ENCODE measurements around the gene CCDC185. TPM values are rescaled to one million over a fixed set of nuclear protein-coding genes. Genes with fewer than 3 reads are reported as not detected.

Gene CCDC185
- total RNA-seq, 3 donors from 2014 or later = not detected

DNA sequence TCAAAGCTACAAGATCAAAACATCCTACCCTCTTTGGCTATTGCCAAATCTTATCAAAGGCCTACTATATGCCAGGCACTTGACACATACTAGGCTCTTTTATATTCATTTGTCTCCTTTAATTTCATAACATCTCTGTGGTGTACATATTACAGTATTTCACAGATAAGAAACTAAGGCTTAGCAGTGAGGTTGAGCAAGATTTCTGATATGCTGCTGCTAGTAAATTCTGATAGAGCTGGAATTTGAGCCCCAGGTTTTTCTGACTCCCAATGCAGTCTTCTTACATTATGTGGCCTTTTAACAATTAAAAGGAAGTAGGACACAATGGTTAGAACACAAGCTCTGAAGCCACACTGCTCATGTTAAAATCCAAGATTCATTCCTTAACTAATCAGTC, 16.8 kb downstream of the CCDC185 start:
- no peak for DNase-seq
- no peak for ATAC-seq
- Mint-ChIP-seq H3K4me1 (ENCODE audit: low read depth) (peaks cover 9% of the 10 kb centered on the region), H3K27me3 (ENCODE audit: low read depth) (no peaks in the 10 kb centered on the region), H3K9me3 (peaks cover 3% of the 10 kb centered on the region), H3K4me3 (no peak overlapping the region), H3K36me3 (ENCODE audit: insufficient read depth) (no peaks in the 10 kb centered on the region)

DNA sequence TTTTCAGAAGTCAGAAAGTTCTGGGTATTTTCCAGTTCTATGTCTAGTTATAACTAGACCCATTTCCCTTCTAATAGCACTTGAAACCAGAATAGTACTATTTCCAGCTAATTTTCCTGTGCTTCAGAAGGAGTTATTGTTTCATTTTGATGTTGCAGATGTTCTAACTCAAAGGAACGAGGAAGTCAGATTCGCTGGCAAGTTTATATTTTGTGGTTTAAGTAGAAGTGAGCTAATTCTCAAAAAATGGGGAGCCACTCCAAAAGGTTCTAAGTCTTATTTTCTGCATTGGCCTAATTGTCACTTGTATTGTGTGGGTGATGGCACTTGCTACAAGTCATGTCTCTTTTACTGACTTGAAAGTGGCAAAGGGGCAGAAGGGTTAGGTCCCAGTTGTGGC, 18.1 kb downstream of the CCDC185 start:
- H3K9me3 Mint-ChIP-seq = no peaks in the 10 kb centered on the region

DNA sequence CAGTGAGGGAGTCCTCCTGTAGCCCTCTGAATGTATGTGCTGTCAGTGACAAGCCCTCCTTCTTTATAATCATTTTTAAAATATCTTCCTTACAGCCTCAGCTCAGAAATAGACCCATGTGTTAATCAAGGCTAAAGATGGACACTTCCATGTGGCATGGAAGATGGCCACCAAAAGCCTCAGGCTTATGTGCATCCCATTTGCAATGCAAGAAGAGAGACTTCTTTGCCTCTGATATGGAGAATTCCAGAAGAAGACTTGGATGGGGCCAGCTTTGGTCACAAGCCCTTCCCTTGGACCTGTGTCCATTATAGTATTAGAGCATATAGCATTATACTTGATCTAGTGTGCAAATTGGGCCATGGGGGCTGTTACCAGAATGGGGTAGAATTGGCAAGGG, 18.5 kb downstream of the CCDC185 start:
- DNase-seq (no peak), ATAC-seq (no peak)
- Mint-ChIP-seq H3K4me3 (no peak overlapping the region), H3K36me3 (ENCODE audit: insufficient read depth) (no peaks in the 10 kb centered on the region), H3K4me1 (ENCODE audit: low read depth) (no peaks in the 10 kb centered on the region), H3K9me3 (no peaks in the 10 kb centered on the region), H3K27me3 (ENCODE audit: low read depth) (no peaks in the 10 kb centered on the region)

More for the DNA sequence above, 18.1 kb downstream of the CCDC185 start:
- Mint-ChIP-seq H3K36me3 (ENCODE audit: insufficient read depth) (no peaks in the 10 kb centered on the region), H3K4me1 (ENCODE audit: low read depth) (peaks cover 1% of the 10 kb centered on the region), H3K27me3 (ENCODE audit: low read depth) (no peaks in the 10 kb centered on the region), H3K4me3 (no peak overlapping the region)
- DNase-seq (no peak), ATAC-seq (no peak)

DNA sequence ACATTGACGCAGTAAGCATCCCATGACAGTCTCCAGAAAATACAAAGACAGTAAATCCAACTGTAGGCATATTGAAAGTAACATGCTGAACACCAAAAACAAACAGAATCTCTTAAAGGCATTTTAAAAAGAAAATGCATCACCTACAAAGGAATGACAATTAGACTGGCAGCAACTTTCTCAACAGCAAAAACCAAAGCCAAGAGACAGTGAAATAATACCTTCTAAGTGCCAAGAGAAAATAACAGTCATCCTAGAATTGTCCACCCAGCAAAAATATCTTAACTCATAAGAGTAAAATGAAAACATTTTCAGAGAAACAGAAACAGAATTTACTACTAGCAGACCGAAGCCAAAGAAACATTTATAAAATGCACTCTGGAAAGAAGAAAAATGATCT, 20.0 kb downstream of the CCDC185 start:
- H3K4me3 Mint-ChIP-seq = no peak overlapping the region
- no peaks in the 10 kb centered on the region for H3K36me3 Mint-ChIP-seq (ENCODE audit: insufficient read depth)
- H3K4me1 Mint-ChIP-seq (ENCODE audit: low read depth) = no peaks in the 10 kb centered on the region
- DNase-seq (no peak), ATAC-seq (no peak)
- no peaks in the 10 kb centered on the region for H3K9me3 Mint-ChIP-seq
- no peaks in the 10 kb centered on the region for H3K27me3 Mint-ChIP-seq (ENCODE audit: low read depth)

DNA sequence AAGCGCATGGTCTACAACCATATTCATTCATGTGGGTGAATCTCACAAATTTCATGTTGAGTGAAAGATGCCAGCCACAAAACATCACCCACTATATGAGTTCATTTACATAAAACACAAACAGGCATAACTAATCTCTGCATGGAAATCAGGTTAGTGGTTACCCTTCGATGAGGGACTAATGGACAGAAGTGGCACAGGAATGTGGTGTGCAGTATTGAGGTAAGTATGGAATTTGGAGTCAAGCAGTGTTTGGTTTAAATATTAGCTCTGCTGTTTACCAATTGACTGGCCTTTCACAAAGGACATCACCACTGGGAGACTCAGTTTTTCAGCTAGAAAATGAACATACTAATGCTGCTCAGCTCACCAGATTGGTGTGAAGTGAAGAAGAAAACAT, 24.2 kb downstream of the CCDC185 start:
- Mint-ChIP-seq H3K4me3 (no peak overlapping the region), H3K27me3 (ENCODE audit: low read depth) (no peaks in the 10 kb centered on the region), H3K4me1 (ENCODE audit: low read depth) (no peaks in the 10 kb centered on the region), H3K36me3 (ENCODE audit: insufficient read depth) (no peaks in the 10 kb centered on the region), H3K9me3 (no peaks in the 10 kb centered on the region)
- no peak for DNase-seq
- no peak for ATAC-seq

DNA sequence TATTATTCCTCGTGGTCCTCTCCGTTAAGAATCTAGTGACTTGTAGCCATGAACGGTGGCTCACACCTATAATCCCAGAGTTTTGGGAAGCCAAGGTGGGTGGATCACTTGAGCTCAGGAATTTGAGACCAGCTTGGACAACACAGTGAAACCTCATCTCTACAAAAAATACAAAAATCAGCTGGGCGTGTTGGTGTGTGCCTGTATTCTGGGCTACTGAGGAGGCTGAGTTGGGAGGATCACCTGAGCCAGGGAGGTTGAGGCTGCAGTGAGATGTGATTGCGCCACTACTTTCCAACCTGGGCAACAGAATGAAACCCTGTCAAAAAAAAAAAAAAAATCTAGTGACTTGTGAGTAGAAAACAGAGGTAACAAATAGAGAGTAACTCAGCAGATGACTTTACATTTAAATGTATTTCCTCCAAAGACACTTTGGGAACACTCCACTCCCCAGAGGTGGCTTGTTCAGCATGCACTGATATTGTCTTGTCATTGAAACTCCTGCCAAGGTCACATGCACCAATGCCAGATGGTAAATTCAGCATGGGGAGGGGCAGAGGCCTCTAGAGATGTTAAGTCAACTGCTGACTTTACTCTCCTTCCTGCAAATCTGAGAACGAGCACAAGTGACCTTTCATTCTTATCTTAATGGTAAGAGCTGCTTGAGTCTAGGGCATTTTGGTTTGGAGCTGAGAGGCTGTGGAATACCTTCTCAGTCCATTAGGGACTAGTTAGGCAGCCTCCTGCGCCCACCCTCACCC, 24.9 kb downstream of the CCDC185 start:
- no peak for DNase-seq
- no peak overlapping the region for H3K4me3 Mint-ChIP-seq
- H3K36me3 Mint-ChIP-seq (ENCODE audit: insufficient read depth) = no peaks in the 10 kb centered on the region
- H3K9me3 Mint-ChIP-seq = no peaks in the 10 kb centered on the region
- H3K27me3 Mint-ChIP-seq (ENCODE audit: low read depth) = no peaks in the 10 kb centered on the region
- no peak for ATAC-seq
- H3K4me1 Mint-ChIP-seq (ENCODE audit: low read depth) = no peaks in the 10 kb centered on the region

DNA sequence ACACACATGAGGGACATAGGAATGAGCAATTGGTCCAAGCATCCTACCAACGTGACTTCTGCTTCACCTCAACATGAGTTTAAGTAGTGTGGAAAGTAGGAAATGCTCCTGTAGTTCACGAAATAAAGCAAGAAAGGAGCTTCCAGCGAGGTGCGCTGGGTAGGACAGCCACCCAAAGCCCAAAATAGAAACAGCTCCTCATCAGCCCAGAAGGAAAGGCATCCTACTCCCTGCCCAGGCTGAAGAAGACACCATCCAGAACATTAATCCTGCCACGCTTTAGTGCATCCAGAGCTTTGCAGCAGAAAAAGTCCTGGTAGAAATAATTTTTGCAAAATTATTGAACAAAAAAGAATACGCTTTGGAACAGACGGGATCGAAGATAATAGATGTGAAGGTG, 25.9 kb downstream of the CCDC185 start:
- Mint-ChIP-seq H3K4me3 (no peak overlapping the region), H3K4me1 (ENCODE audit: low read depth) (no peaks in the 10 kb centered on the region), H3K27me3 (ENCODE audit: low read depth) (no peaks in the 10 kb centered on the region), H3K9me3 (no peaks in the 10 kb centered on the region), H3K36me3 (ENCODE audit: insufficient read depth) (no peaks in the 10 kb centered on the region)
- DNase-seq (no peak), ATAC-seq (no peak)

DNA sequence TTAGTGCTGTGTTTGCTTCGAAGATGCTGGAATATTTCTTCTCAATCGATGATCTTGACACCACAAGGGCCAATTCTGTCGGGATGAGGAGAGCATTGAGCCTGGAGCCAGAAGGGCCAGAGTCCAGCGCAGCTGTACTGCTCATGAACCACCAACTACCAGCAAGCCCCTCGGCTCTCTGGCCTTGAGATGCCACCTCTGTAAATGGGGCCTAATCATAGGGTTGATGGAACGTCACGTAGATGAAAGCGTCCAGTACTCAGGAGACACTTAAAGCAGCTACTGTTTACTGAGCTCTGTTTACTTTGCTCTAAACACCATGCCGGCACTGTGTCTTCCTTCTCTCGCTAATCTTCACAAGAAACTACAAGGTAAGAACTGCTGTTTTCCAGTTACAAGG, 26.3 kb downstream of the CCDC185 start:
- ATAC-seq = no peak

GRCh38 chr1:223421025-223421424, 27.8 kb downstream of the CCDC185 start:
- Mint-ChIP-seq H3K9me3 (no peaks in the 10 kb centered on the region), H3K36me3 (ENCODE audit: insufficient read depth) (no peaks in the 10 kb centered on the region), H3K4me1 (ENCODE audit: low read depth) (no peaks in the 10 kb centered on the region), H3K4me3 (no peak overlapping the region), H3K27me3 (ENCODE audit: low read depth) (no peaks in the 10 kb centered on the region)
- ATAC-seq (no peak), DNase-seq (no peak)

More for the DNA sequence above, 26.3 kb downstream of the CCDC185 start:
- no peaks in the 10 kb centered on the region for H3K27me3 Mint-ChIP-seq (ENCODE audit: low read depth)
- no peaks in the 10 kb centered on the region for H3K4me1 Mint-ChIP-seq (ENCODE audit: low read depth)
- DNase-seq = no peak
- H3K9me3 Mint-ChIP-seq = no peaks in the 10 kb centered on the region
- H3K36me3 Mint-ChIP-seq (ENCODE audit: insufficient read depth) = no peaks in the 10 kb centered on the region
- no peak overlapping the region for H3K4me3 Mint-ChIP-seq

GRCh38 chr1:223421676-223422075, 28.5 kb downstream of the CCDC185 start:
- Mint-ChIP-seq H3K27me3 (ENCODE audit: low read depth) (no peaks in the 10 kb centered on the region), H3K4me3 (no peak overlapping the region), H3K4me1 (ENCODE audit: low read depth) (no peaks in the 10 kb centered on the region), H3K9me3 (no peaks in the 10 kb centered on the region), H3K36me3 (ENCODE audit: insufficient read depth) (no peaks in the 10 kb centered on the region)
- no peak for DNase-seq
- ATAC-seq = no peak

DNA sequence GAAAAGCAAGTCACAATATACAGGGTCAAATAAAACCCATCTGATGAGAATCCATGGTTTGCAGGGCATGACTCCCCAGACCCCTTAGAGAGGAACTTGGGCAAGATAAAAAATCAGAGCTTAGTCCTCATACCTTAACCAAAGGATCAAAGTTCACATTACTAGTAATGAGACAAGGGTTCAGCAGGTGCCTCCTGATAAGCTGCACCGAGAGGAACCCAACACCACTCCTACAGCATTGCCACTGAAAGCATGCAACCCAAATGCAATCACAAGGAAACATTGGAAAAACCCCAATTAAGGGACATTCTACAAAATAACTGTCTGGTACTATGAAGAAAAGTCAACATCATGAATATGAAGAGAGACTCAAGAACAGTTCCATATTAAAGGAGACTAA, 29.7 kb downstream of the CCDC185 start:
- H3K27me3 Mint-ChIP-seq (ENCODE audit: low read depth) = no peaks in the 10 kb centered on the region
- H3K4me3 Mint-ChIP-seq = no peak overlapping the region
- DNase-seq (no peak), ATAC-seq (no peak)
- H3K9me3 Mint-ChIP-seq = no peaks in the 10 kb centered on the region
- peaks cover 7% of the 10 kb centered on the region for H3K4me1 Mint-ChIP-seq (ENCODE audit: low read depth)
- no peaks in the 10 kb centered on the region for H3K36me3 Mint-ChIP-seq (ENCODE audit: insufficient read depth)

DNA sequence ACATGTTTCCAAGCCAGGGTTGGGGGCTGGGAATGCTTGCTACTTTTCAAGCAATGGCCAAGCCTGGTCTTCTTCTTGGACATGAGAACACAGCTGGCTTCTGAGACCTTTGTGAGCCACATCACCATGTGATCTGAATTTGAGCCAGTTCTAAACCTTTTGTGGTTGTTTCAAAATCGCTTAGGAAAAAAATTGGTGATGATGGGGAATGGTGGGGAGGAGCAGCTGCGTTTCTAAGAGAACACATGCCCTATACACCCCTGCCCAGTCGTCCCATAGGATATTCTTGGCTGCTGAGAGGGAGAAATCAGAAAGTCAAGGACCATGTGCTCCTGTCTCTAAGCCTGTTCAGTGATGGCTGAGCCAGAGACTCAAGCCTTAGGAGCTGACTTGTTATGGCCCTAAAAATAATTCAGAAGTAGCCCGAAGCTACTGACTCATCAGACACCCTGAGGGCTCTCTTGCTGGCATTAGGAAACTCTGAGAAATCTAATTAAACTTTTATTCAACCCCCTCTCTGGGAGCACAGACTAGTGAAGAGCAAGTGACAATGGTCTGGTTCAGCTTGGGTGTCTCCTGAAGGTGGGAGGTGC, 30.5 kb downstream of the CCDC185 start:
- Mint-ChIP-seq H3K9me3 (peaks cover 4% of the 10 kb centered on the region), H3K36me3 (ENCODE audit: insufficient read depth) (no peaks in the 10 kb centered on the region), H3K4me1 (ENCODE audit: low read depth) (peaks cover 7% of the 10 kb centered on the region), H3K4me3 (no peak overlapping the region), H3K27me3 (ENCODE audit: low read depth) (peaks cover 3% of the 10 kb centered on the region)
- DNase-seq (no peak), ATAC-seq (no peak)

DNA sequence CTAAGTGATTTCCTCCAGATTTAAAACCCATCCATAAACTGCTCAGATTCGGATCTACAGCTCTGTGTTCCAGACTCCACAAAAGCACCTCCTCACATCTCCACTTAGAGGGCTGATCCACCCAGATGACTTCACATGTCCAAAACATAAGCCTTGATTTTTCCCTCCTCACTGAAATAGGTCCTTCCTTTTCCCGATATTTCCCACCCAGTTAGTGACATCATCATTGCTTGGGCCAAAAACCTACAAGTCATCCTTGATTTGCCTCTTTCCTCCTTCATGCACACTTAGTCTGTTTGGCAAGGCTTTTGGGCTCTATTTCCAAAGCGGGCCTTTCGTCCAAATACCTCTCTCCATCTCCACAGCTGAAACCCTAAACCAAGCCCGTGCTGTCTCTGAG, 32.3 kb downstream of the CCDC185 start:
- no peaks in the 10 kb centered on the region for H3K36me3 Mint-ChIP-seq (ENCODE audit: insufficient read depth)

GRCh38 chr1:223426936-223427335, 33.7 kb downstream of the CCDC185 start:
- H3K4me3 Mint-ChIP-seq = no peak overlapping the region
- H3K9me3 Mint-ChIP-seq = peaks cover 5% of the 10 kb centered on the region
- DNase-seq (no peak), ATAC-seq (no peak)
- peaks cover 3% of the 10 kb centered on the region for H3K27me3 Mint-ChIP-seq (ENCODE audit: low read depth)
- H3K4me1 Mint-ChIP-seq (ENCODE audit: low read depth) = peaks cover 7% of the 10 kb centered on the region
- H3K36me3 Mint-ChIP-seq (ENCODE audit: insufficient read depth) = no peaks in the 10 kb centered on the region

More for the DNA sequence above, 32.3 kb downstream of the CCDC185 start:
- H3K27me3 Mint-ChIP-seq (ENCODE audit: low read depth) = peaks cover 3% of the 10 kb centered on the region
- H3K9me3 Mint-ChIP-seq = peaks cover 5% of the 10 kb centered on the region
- H3K4me3 Mint-ChIP-seq = no peak overlapping the region
- H3K4me1 Mint-ChIP-seq (ENCODE audit: low read depth) = peaks cover 7% of the 10 kb centered on the region
- ATAC-seq = no peak
- DNase-seq = no peak

DNA sequence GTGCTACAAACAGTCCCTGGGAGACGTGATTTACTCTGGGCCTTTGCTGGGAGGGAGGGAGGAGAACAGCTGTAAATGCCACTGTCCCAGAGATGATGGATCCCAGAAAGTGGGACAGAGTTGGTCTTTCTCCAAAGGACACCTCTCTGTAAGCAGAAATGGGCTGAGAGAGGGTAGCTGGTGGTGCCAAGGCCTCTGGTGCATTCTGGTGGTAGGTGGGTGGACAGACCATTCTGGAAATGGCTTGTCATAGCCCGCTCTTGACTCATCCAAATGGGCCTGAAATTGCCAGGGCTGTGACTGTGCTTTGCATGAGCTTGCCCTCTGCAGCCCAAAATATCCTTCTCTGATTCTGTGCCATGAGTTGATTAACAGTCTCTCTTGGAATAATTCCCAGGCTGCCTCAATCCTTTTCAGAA, 36.1 kb downstream of the CCDC185 start:
- H3K27me3 Mint-ChIP-seq (ENCODE audit: low read depth) = peaks cover 3% of the 10 kb centered on the region
- no peaks in the 10 kb centered on the region for H3K36me3 Mint-ChIP-seq (ENCODE audit: insufficient read depth)
- DNase-seq (no peak), ATAC-seq (no peak)
- H3K9me3 Mint-ChIP-seq = peaks cover 5% of the 10 kb centered on the region
- H3K4me3 Mint-ChIP-seq = no peak overlapping the region
- H3K4me1 Mint-ChIP-seq (ENCODE audit: low read depth) = peaks cover 7% of the 10 kb centered on the region
